AG04449 (cell line): ENCODE measurements around the gene ITPR1.

Experiments used
- CTCF ChIA-PET: fragments of 350-600 bp; formaldehyde crosslinking; extraction: SDS; loops from one replicate; lab custom pipeline; 2021; ENCODE audit warnings: antibody characterized with exemption; lab: Yijun Ruan, JAX
- POLR2A ChIA-PET: fragments of 400-600, 350-600 bp; formaldehyde crosslinking; extraction: SDS; loops from one replicate; lab custom pipeline; 2020; ENCODE audit warnings: antibody characterized with exemption, inconsistent platforms; lab: Yijun Ruan, JAX
- DNase-seq: peaks from one replicate; pipeline ENCODE4 v3.0.0-alpha.2; 2010; ENCODE audit warnings: low read depth, low spot score
- H3K4me3 ChIP-seq: 2 replicates; pipeline ENCODE4 v1.5.1; 2011; ENCODE audit warnings: low read depth, mild to moderate bottlenecking, control low read depth, low read length
- TF ChIP-seq, protein P1 (sequence below): IDR thresholded peaks from one replicate; pipeline ENCODE4 v1.5.1; 2011; ENCODE audit warnings: mild to moderate bottlenecking, moderate library complexity, low read length, control low read depth, inconsistent platforms; ENCODE audit not compliant: insufficient read depth; ENCODE audit errors: missing control alignments

The ITPR1 gene

DNA sequence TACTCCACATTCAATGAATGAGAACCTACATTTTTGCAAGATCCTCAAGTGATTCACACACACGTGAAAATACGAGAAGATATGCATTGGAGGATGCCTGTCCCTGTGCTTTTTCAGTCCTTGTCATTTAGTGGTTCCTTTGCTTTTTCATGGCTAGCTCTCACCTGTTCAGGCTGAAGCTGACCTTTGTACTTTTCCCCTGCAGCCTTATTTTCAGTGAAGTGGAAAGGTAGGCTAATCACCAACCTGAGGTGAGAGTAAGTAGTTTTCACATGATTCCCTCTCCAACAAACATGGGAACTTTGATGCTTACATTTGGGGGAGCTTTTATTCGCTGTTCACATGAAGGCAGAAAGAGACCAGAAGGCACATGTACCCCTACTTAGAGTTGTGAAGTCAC is 8.3 kb downstream of the ITPR1 start:
- DNase-seq: no peak
- TF ChIP-seq, protein P1, sequence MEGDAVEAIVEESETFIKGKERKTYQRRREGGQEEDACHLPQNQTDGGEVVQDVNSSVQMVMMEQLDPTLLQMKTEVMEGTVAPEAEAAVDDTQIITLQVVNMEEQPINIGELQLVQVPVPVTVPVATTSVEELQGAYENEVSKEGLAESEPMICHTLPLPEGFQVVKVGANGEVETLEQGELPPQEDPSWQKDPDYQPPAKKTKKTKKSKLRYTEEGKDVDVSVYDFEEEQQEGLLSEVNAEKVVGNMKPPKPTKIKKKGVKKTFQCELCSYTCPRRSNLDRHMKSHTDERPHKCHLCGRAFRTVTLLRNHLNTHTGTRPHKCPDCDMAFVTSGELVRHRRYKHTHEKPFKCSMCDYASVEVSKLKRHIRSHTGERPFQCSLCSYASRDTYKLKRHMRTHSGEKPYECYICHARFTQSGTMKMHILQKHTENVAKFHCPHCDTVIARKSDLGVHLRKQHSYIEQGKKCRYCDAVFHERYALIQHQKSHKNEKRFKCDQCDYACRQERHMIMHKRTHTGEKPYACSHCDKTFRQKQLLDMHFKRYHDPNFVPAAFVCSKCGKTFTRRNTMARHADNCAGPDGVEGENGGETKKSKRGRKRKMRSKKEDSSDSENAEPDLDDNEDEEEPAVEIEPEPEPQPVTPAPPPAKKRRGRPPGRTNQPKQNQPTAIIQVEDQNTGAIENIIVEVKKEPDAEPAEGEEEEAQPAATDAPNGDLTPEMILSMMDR: no peak
- CTCF ChIA-PET: no interaction called here
- no peak overlapping the region for H3K4me3 ChIP-seq
- POLR2A ChIA-PET: interaction anchor here (0.7 kb wide), 1 partner anchor 8 kb away, joined by 3 read pairs; the partner anchor contains the start of gene ITPR1

DNA sequence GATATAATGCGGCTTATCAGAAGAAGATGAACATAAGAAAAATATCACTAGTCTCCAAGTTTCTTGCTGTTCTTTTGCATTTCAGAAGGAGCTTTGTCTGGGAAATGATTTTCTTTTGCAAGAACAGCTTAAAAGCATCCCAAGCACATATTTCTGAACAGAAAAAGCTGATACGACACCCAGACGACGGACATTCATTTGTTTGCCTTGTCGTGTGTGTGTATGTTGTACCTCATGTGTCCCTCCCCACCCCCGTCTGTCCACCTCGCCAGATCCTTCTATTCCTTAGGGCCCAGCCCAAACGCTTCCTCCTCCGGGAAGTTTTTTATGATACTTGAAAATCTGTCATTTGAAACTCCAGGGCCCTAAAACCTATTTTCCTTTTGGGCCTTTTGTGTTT is 8.8 kb downstream of the ITPR1 start:
- TF ChIP-seq, protein P1: no peak
- no peak overlapping the region for H3K4me3 ChIP-seq
- CTCF ChIA-PET: interaction anchor here (0.6 kb wide), 1 partner anchor 9 kb away, joined by 6 read pairs; no protein-coding TSS in a partner anchor
- no peak for DNase-seq
- POLR2A ChIA-PET: no interaction called here

DNA sequence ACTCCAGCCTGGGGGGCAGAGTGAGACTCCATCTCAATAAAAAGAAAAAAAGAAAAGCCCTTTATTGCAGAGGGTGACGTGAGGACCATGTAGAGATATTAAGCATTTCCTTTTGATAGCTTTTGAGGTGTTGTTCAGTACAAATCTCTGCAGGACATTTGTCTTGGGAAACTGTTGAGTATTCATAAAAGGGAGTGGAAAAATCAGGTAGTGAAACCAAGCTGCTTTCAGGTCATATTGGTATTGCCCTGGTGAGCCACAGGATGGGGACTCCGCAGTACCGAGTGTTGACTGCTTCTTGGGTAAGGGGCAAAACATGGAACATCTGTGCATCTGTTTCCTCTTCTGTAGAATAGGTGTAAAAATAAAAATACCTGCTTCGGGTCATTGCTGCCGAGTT is 9.9 kb downstream of the ITPR1 start:
- ChIA-PET POLR2A (no interaction called here), CTCF (no interaction called here)
- no peak for DNase-seq
- H3K4me3 ChIP-seq: no peak overlapping the region
- TF ChIP-seq, protein P1: no peak

DNA sequence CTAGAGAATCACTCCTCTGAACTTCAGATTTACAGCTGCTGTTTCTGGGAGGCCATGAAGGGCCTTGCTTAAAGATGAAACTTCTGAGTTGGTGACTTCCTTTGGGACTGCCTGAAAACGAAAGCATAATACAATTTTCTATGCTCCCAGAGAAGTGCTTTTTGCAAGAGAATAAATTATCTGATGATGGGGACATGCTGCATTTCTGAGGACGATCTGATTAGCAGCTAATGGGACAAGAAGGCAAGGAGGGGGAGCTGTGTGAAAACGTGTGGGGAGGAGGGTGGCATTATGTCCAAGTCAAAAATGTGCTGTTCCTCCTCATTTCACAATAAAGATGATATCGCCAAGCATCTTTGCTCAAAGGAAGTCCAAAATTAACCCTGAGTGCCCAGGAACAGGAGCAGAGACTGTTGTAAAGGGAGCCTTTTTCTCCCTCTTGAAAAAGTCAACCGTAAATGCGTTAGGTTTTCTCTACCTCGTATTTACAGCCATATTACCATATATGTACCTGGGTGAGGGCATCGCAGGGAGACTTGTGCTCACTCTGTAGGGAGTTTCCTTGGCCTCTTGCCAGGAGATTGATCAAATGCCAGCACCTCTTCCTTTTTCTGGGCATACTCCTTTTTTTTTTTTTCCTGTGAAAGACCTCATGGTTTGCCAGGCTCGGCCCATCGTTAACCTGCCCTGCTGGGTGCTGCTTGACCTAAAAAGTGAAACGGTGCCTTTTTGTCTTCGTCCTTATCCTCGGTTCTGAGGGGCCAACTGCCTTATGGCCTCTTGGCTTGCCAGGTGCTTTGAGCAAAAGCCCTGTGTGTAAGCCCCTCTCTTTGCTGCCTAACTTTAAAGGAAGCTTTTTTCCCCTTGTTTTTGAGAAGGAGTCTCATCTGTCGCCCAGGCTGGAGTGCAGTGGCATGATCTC is 11.5 kb downstream of the ITPR1 start:
- TF ChIP-seq, protein P1: no peak
- POLR2A ChIA-PET: interaction anchor here (2.4 kb wide), 1 partner anchor 11 kb away, joined by 8 read pairs; the partner anchor contains the start of gene ITPR1
- no peak for DNase-seq
- CTCF ChIA-PET: interaction anchor here (0.9 to 2.0 kb wide), 2 partner anchors 11 to 154 kb away, joined by 6 read pairs; partner anchors contain the start of gene ITPR1
- no peak overlapping the region for H3K4me3 ChIP-seq

DNA sequence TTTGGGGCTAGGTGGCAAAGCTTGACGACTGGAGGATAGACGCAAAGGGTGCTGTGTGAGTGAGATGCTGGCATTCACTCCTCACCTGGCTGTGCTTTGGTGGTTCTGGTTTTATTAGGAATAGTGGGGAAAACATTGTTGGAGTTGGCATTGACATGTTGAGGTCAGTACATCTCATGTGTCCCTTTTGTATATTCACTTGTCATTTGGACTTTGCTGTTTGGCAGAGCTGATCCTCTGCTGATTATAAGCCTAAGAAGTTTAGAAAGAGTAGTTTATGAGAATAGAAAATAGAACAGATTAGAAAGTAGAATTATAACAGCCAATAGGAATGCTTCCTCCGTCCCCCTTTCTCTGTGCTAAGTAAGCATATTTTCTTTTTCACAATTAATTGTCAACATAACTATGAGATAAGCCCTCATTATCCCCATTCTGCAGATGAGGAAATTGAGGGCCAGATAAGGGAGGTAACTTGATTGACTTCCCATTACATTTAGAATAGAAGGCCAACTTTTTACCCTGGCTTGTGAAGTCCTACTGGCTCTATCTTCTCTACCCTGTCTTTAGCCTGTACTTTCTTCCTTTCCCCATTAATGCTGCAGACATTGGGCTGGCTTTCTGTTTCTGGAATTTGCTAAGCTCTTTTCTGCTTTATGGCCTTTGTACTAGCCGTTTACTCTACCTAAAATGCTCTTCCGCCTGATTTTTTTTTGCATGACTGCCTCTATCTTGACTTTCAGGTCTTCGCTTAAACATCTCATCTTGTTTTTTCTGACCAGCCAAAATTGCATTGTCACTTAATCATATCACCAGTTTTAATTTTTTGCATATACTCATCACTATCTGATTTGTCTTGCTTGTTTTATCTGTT is 12.8 kb downstream of the ITPR1 start:
- no peak for DNase-seq
- ChIA-PET POLR2A (interaction anchor here (2.4 kb wide), 1 partner anchor 13 kb away, joined by 8 read pairs; the partner anchor contains the start of gene ITPR1), CTCF (interaction anchor here (0.9 kb wide), 1 partner anchor 156 kb away, joined by 6 read pairs; no protein-coding TSS in a partner anchor)
- TF ChIP-seq, protein P1: no peak
- H3K4me3 ChIP-seq: no peak overlapping the region
